Endothelial cell of umbilical vein (primary cell): ENCODE data around the gene FUT2. TPM values are rescaled to one million over a fixed set of nuclear protein-coding genes. Genes with fewer than 3 reads are reported as not detected.

ENCODE experiments used
- BruUV-seq: library from RNA; stranded (reverse); fragments of 400-500 nt; replicated peaks from 2 replicates; lab custom pipeline; 2021; lab: Mats Ljungman, UMichigan
- CTCF ChIA-PET: fragments of 300-600, 350-600 bp; sonication (Branson Sonifier 250); formaldehyde crosslinking; loops from one replicate; lab custom pipeline; 2021; ENCODE audit warnings: antibody characterized with exemption, inconsistent platforms; lab: Charles Lee
- POLR2A ChIA-PET: fragments of 300-600, 350-600 bp; sonication (Branson Sonifier 250); formaldehyde crosslinking; loops from one replicate; lab custom pipeline; 2021; ENCODE audit warnings: antibody characterized with exemption, inconsistent platforms; lab: Charles Lee
- DNase-seq: peaks from one replicate; pipeline ENCODE4 v3.0.0-alpha.2; 2011; ENCODE audit warnings: low read depth, low spot score
- FAIRE-seq: peaks from 2 replicates; lab custom pipeline; 2011; peaks lifted over from hg19 to GRCh38; lab: Jason Lieb, UNC
- H2AFZ ChIP-seq: 2 replicates; pipeline ENCODE4 v1.6.0; 2012; ENCODE audit warnings: low read depth, low read length, control low read depth, inconsistent platforms
- H3K27ac ChIP-seq: 2 replicates; pipeline ENCODE4 v1.5.1; 2011; ENCODE audit warnings: low read depth, mild to moderate bottlenecking, control low read depth, low read length, moderate library complexity; ENCODE audit not compliant: insufficient read depth
- H3K27me3 ChIP-seq, 2 experiments: 2 replicates each; pipeline versions ENCODE4 v1.6.0 to v1.6.1; 2011; ENCODE audit warnings: low read length in 2 of 2, mixed read lengths in 1 of 2; ENCODE audit not compliant: control insufficient read depth in 2 of 2, insufficient read depth in 2 of 2
- H3K36me3 ChIP-seq, 2 experiments: 2 replicates in 1 of 2; 3 replicates in 1 of 2; pipeline ENCODE4 v1.5.1; 2011; ENCODE audit warnings: low read length in 2 of 2, mild to moderate bottlenecking in 1 of 2, moderate library complexity in 1 of 2; ENCODE audit not compliant: control insufficient read depth in 2 of 2, insufficient read depth in 2 of 2; ENCODE audit errors: extremely low read depth in 1 of 2
- H3K4me1 ChIP-seq: 3 replicates; pipeline ENCODE4 v1.5.1; 2011; ENCODE audit warnings: mild to moderate bottlenecking, low read length; ENCODE audit not compliant: control insufficient read depth, insufficient read depth; ENCODE audit errors: extremely low read depth
- H3K4me2 ChIP-seq: 2 replicates; pipeline ENCODE4 v1.6.1; 2011; ENCODE audit warnings: low read length, control low read depth, mixed read lengths; ENCODE audit not compliant: insufficient read depth
- H3K4me3 ChIP-seq, 3 experiments: fragments of 200-600 bp in 1 of 3; sonication (generic), shearing (Covaris generic) in 1 of 3; replicated peaks in 1 of 3; 2 replicates each; pipeline ENCODE4 v1.5.1; 2011 to 2016; ENCODE audit warnings: control low read depth in 3 of 3, low read length in 3 of 3, mild to moderate bottlenecking in 2 of 3, inconsistent platforms in 1 of 3, low read depth in 1 of 3, moderate library complexity in 1 of 3; ENCODE audit not compliant: insufficient read depth in 1 of 3
- H3K79me2 ChIP-seq: 2 replicates; pipeline ENCODE4 v1.6.0; 2012; ENCODE audit warnings: low read length, inconsistent platforms; ENCODE audit not compliant: control insufficient read depth, insufficient read depth
- H3K9ac ChIP-seq: replicated peaks from 2 replicates; pipeline ENCODE3; 2011; ENCODE audit warnings: low read length, control low read depth; ENCODE audit not compliant: insufficient read depth; ENCODE audit errors: extremely low read depth
- H3K9me1 ChIP-seq: replicated peaks from 3 replicates; pipeline ENCODE4 v1.6.0; 2011; ENCODE audit warnings: mild to moderate bottlenecking, low read length; ENCODE audit not compliant: control insufficient read depth, insufficient read depth; ENCODE audit errors: extremely low read depth
- H3K9me3 ChIP-seq: replicated peaks from 2 replicates; pipeline ENCODE4 v1.5.1; 2012; ENCODE audit warnings: low read length, inconsistent platforms; ENCODE audit not compliant: control insufficient read depth, insufficient read depth
- H4K20me1 ChIP-seq: replicated peaks from 2 replicates; pipeline ENCODE3; 2011; ENCODE audit warnings: mild to moderate bottlenecking, low read length; ENCODE audit not compliant: control insufficient read depth, insufficient read depth; ENCODE audit errors: extremely low read depth
- EZH2 ChIP-seq: IDR thresholded peaks from 2 replicates; pipeline ENCODE4 v1.6.1; 2012; ENCODE audit warnings: borderline replicate concordance, low read depth, mild to moderate bottlenecking, moderate library complexity, low read length, inconsistent platforms; ENCODE audit not compliant: severe bottlenecking
- FOS ChIP-seq: IDR thresholded peaks from 2 replicates; pipeline ENCODE4 v1.6.1; 2011; ENCODE audit warnings: mild to moderate bottlenecking, low read length, moderate library complexity, borderline replicate concordance; ENCODE audit not compliant: insufficient read depth
- GATA2 ChIP-seq: IDR thresholded peaks from 2 replicates; pipeline ENCODE4 v1.7.0; 2011; ENCODE audit warnings: low read depth, mild to moderate bottlenecking, moderate library complexity, mixed read lengths, low read length; ENCODE audit not compliant: insufficient read length, insufficient read depth
- JUN ChIP-seq: IDR thresholded peaks from 2 replicates; pipeline ENCODE4 v1.6.1; 2011; ENCODE audit warnings: borderline replicate concordance, low read depth; ENCODE audit not compliant: insufficient read length, insufficient read depth
- MYC ChIP-seq: IDR thresholded peaks from one replicate; pipeline ENCODE4 v1.6.1; 2011; ENCODE audit warnings: mild to moderate bottlenecking, low read depth, low read length
- POLR2A ChIP-seq: IDR thresholded peaks from 2 replicates; pipeline ENCODE4 v1.6.1; 2012; ENCODE audit warnings: low read depth, mild to moderate bottlenecking, control low read depth, low read length
- POLR2AphosphoS5 ChIP-seq: IDR thresholded peaks from 2 replicates; pipeline ENCODE4 v1.6.1; 2012; ENCODE audit warnings: low read depth, mild to moderate bottlenecking, control low read depth, low read length, moderate library complexity; ENCODE audit not compliant: insufficient read depth
- dilution Hi-C: fragments of 300-500 bp; cut with MboI; formaldehyde crosslinking; loops from one replicate; pipeline ENCODE4 v1.15.0; 2019; ENCODE audit warnings: low sequenced_read_pairs; ENCODE audit not compliant: extremely low pct_ligation_motif_present
- intact Hi-C: fragments of 100-400 bp; cut with micrococcal nuclease; formaldehyde crosslinking; loops from one replicate; pipeline ENCODE4 v1.10.0; 2022
- polyA plus RNA-seq, 4 experiments: library from polyadenylated mRNA; depleted of rRNA in 3 of 4; stranded (reverse) in 3 of 4; unstranded in 1 of 4; fragments of >200 nt; gene quantifications; 2 replicates each; pipeline versions ENCODE4 v1.2.1 to v1.2.3, GENCODE V29; 2011 to 2012; ENCODE audit warnings: missing spikeins in 1 of 4
- total RNA-seq: library from RNA; stranded (reverse); gene quantifications from 2 replicates; pipeline ENCODE4 v1.2.3, GENCODE V29; 2021
- TF ChIP-seq, protein P1 (sequence below): IDR thresholded peaks from 2 replicates; pipeline ENCODE4 v1.6.1; 2011; ENCODE audit not compliant: insufficient read depth, insufficient read length
- TF ChIP-seq, protein P2 (sequence below), 2 donors: IDR thresholded peaks; 1 replicate in 1 of 2; 2 replicates in 1 of 2; pipeline ENCODE4 v1.5.1; 2011; ENCODE audit warnings: low read length in 2 of 2, mild to moderate bottlenecking in 2 of 2, moderate library complexity in 2 of 2, control low read depth in 1 of 2, inconsistent platforms in 1 of 2, low read depth in 1 of 2; ENCODE audit not compliant: insufficient read depth in 1 of 2; ENCODE audit errors: extremely low read depth in 1 of 2

The FUT2 gene
- total and polyA plus RNA-seq, 2 donors (not counting 3 experiments of a cell fraction or from before 2014, with no cell fraction given): not detected

DNA sequence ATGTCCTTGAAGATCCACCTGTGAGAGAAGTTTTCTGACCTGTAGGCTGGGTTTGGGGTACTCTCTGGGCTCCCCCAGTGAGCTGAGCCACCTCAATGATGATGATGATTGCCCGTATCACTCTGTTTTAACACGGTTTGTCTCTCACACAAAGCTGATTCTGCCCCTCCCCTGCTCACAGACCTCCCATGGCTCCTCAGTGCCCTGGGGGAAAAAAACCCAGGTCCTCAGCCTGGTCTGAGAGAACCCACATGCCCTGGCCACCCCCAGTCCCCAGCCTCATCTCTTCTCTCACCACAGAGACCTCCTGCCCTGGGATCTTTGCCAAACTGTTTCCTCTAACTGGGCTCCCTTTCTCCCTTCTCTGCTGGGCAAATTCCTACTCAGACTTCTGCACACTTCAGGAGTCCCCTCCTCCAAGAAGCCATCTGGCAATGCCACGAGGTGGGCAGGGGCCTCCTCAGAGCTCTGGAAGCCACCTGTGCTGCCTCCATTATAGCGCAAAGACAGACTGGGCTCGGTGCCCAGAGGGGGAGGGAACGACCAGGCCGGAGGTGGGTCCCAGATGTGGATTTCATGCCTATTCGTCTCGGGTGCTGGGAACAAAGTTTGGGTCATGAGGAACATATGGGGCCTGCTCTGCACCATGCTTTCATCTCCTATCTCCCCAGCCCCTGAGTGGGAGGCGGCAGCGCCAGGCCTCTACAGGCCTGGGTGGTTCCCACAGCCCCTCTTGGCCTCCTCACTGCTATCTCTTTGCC, 41.3 kb upstream of the FUT2 start:
- H3K4me3 ChIP-seq: no peak overlapping the region
- CTCF ChIA-PET: interaction anchor here (0.6 kb wide), 1 partner anchor 129 kb away, joined by 3 read pairs; no protein-coding TSS in a partner anchor
- POLR2A ChIA-PET: no interaction called here
- peaks cover 6% of the 10 kb centered on the region for H3K4me1 ChIP-seq
- dilution Hi-C loops (no loop called here), intact Hi-C loops (no loop called here)
- H4K20me1 ChIP-seq: no peaks in the 10 kb centered on the region
- TF ChIP-seq, protein P1, sequence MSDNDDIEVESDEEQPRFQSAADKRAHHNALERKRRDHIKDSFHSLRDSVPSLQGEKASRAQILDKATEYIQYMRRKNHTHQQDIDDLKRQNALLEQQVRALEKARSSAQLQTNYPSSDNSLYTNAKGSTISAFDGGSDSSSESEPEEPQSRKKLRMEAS: no peak
- TF ChIP-seq, protein P2, sequence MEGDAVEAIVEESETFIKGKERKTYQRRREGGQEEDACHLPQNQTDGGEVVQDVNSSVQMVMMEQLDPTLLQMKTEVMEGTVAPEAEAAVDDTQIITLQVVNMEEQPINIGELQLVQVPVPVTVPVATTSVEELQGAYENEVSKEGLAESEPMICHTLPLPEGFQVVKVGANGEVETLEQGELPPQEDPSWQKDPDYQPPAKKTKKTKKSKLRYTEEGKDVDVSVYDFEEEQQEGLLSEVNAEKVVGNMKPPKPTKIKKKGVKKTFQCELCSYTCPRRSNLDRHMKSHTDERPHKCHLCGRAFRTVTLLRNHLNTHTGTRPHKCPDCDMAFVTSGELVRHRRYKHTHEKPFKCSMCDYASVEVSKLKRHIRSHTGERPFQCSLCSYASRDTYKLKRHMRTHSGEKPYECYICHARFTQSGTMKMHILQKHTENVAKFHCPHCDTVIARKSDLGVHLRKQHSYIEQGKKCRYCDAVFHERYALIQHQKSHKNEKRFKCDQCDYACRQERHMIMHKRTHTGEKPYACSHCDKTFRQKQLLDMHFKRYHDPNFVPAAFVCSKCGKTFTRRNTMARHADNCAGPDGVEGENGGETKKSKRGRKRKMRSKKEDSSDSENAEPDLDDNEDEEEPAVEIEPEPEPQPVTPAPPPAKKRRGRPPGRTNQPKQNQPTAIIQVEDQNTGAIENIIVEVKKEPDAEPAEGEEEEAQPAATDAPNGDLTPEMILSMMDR (IDR thresholded peaks at IDR 0.05; ENCODE audit: extremely low read depth in 1 of 2, insufficient read depth in 1 of 2, low read depth in 1 of 2, low read length in 2 of 2): no peak
- TF ChIP-seq EZH2 (no peak), JUN (no peak), GATA2 (no peak), FOS (no peak), POLR2AphosphoS5 (no peak), POLR2A (no peak), MYC (no peak)
- H3K36me3 ChIP-seq: no peaks in the 10 kb centered on the region
- no peak for DNase-seq
- no peak overlapping the region for H3K4me2 ChIP-seq
- H3K27ac ChIP-seq: no peak overlapping the region
- no peak overlapping the region for H2AFZ ChIP-seq
- FAIRE-seq: no peak
- H3K9me1 ChIP-seq: no peaks in the 10 kb centered on the region
- no peak overlapping the region for H3K9ac ChIP-seq
- no TSS peak for BruUV-seq
- H3K9me3 ChIP-seq: no peaks in the 10 kb centered on the region
- H3K27me3 ChIP-seq: peaks cover 0 to 2% of the 10 kb centered on the region in 2 experiments
- H3K79me2 ChIP-seq: no peaks in the 10 kb centered on the region
